Stomach smooth muscle (tissue), 2 donors: ENCODE measurements around the gene BTBD9.
A peak's percentile ranks its signal among the peaks of the same experiment; 100 is the strongest.

Experiments
- H3K27ac ChIP-seq: one replicate; pipeline ENCODE4 v1.7.0; 2013; ENCODE audit warnings: mild to moderate bottlenecking, low read length, inconsistent platforms
- H3K27me3 ChIP-seq, 2 donors: one replicate each; pipeline ENCODE4 v1.7.0; 2013; ENCODE audit warnings: low read length in 2 of 2; ENCODE audit not compliant: insufficient read depth in 2 of 2, control insufficient read depth in 1 of 2
- H3K36me3 ChIP-seq, 2 donors: one replicate each; pipeline ENCODE4 v1.7.0; 2013; ENCODE audit warnings: low read length in 2 of 2; ENCODE audit not compliant: control insufficient read depth in 2 of 2, insufficient read depth in 2 of 2
- H3K4me1 ChIP-seq: one replicate; pipeline ENCODE4 v1.7.0; 2013; ENCODE audit warnings: low read length; ENCODE audit not compliant: control insufficient read depth, insufficient read depth
- H3K4me3 ChIP-seq, 2 donors: one replicate each; pipeline ENCODE4 v1.7.0; 2013; ENCODE audit warnings: low read length in 2 of 2
- H3K9ac ChIP-seq, 2 donors: one replicate each; pipeline ENCODE4 v1.7.0; 2013; ENCODE audit warnings: low read length in 2 of 2, mild to moderate bottlenecking in 1 of 2
- H3K9me3 ChIP-seq, 2 donors: one replicate each; pipeline ENCODE4 v1.7.0; 2013; ENCODE audit warnings: low read length in 2 of 2; ENCODE audit not compliant: control insufficient read depth in 2 of 2
- donor health status: healthy.
- donor health status: Pancreatic carcinoma.

BTBD9 gene

GRCh38 chr6:38639498-38640215 is at the start of gene BTBD9:
Gene BTBD9, minus strand, starts transcription at chr6:38639929.
- Histone ChIP-seq H3K9ac (peak within 1 kb of the TSS; percentile 93 to 97), H3K27me3 (no peaks in the 10 kb centered on the region), H3K9me3 (no peaks in the 10 kb centered on the region), H3K36me3 (no peaks in the 10 kb centered on the region), H3K4me1 (peaks cover 14% of the 10 kb centered on the region), H3K27ac (peak within 1 kb of the TSS; percentile 90), H3K4me3 (peak within 1 kb of the TSS; percentile 65 to 96)

- Histone ChIP-seq H3K27ac (no peak overlapping the region), H3K4me3 (no peak overlapping the region), H3K36me3 (peaks cover 0 to 2% of the 10 kb centered on the region in 2 donors), H3K9ac (no peak overlapping the region), H3K4me1 (no peaks in the 10 kb centered on the region), H3K27me3 (no peaks in the 10 kb centered on the region), H3K9me3 (no peaks in the 10 kb centered on the region)
Measured at GRCh38 chr6:38688579-38689087, 48.9 kb upstream of the BTBD9 start.

- Histone ChIP-seq H3K27ac (no peak overlapping the region), H3K9ac (no peak overlapping the region), H3K9me3 (no peaks in the 10 kb centered on the region), H3K36me3 (peaks cover 0 to 8% of the 10 kb centered on the region in 2 donors), H3K27me3 (no peaks in the 10 kb centered on the region), H3K4me3 (no peak overlapping the region), H3K4me1 (no peaks in the 10 kb centered on the region)
Measured at GRCh38 chr6:38687549-38687948, 47.8 kb upstream of the BTBD9 start.

GRCh38 chr6:38687043-38687353 is 47.3 kb upstream of the BTBD9 start:
- H3K36me3 ChIP-seq: peaks cover under 1 to 9% of the 10 kb centered on the region in 2 donors
- H3K9ac ChIP-seq: no peak overlapping the region
- no peaks in the 10 kb centered on the region for H3K4me1 ChIP-seq
- H3K27ac ChIP-seq: no peak overlapping the region
- no peak overlapping the region for H3K4me3 ChIP-seq
- no peaks in the 10 kb centered on the region for H3K27me3 ChIP-seq
- H3K9me3 ChIP-seq: no peaks in the 10 kb centered on the region

- no peak overlapping the region for H3K4me3 ChIP-seq
- H3K36me3 ChIP-seq: peaks cover 4 to 13% of the 10 kb centered on the region in 2 donors
- no peak overlapping the region for H3K9ac ChIP-seq
- H3K27me3 ChIP-seq: no peaks in the 10 kb centered on the region
- H3K27ac ChIP-seq: no peak overlapping the region
- no peaks in the 10 kb centered on the region for H3K4me1 ChIP-seq
- H3K9me3 ChIP-seq: no peaks in the 10 kb centered on the region
Measured at GRCh38 chr6:38686270-38687042, 46.7 kb upstream of the BTBD9 start.

GRCh38 chr6:38684904-38685303 is 45.2 kb upstream of the BTBD9 start:
- Histone ChIP-seq H3K4me3 (no peak overlapping the region), H3K9ac (no peak overlapping the region), H3K4me1 (no peaks in the 10 kb centered on the region), H3K27ac (no peak overlapping the region), H3K36me3 (peaks cover 4 to 15% of the 10 kb centered on the region in 2 donors), H3K27me3 (no peaks in the 10 kb centered on the region), H3K9me3 (no peaks in the 10 kb centered on the region)

- no peak overlapping the region for H3K4me3 ChIP-seq
- H3K27me3 ChIP-seq: no peaks in the 10 kb centered on the region
- peaks cover 4 to 15% of the 10 kb centered on the region in 2 donors for H3K36me3 ChIP-seq
- no peak overlapping the region for H3K27ac ChIP-seq
- H3K4me1 ChIP-seq: no peaks in the 10 kb centered on the region
- H3K9ac ChIP-seq: no peak overlapping the region
- no peaks in the 10 kb centered on the region for H3K9me3 ChIP-seq
Measured at GRCh38 chr6:38684237-38684636, 44.5 kb upstream of the BTBD9 start.

GRCh38 chr6:38681850-38682249 is 42.1 kb upstream of the BTBD9 start:
- Histone ChIP-seq H3K4me3 (no peak overlapping the region), H3K36me3 (peaks cover 13 to 15% of the 10 kb centered on the region in 2 donors), H3K27me3 (no peaks in the 10 kb centered on the region), H3K9me3 (no peaks in the 10 kb centered on the region), H3K27ac (no peak overlapping the region), H3K9ac (no peak overlapping the region), H3K4me1 (no peaks in the 10 kb centered on the region)

- Histone ChIP-seq H3K27me3 (no peaks in the 10 kb centered on the region), H3K27ac (no peak overlapping the region), H3K36me3 (peaks cover 13 to 18% of the 10 kb centered on the region in 2 donors), H3K4me3 (no peak overlapping the region), H3K9me3 (no peaks in the 10 kb centered on the region), H3K9ac (no peak overlapping the region), H3K4me1 (no peaks in the 10 kb centered on the region)
Measured at GRCh38 chr6:38679668-38680067, 39.9 kb upstream of the BTBD9 start.

- H3K27ac ChIP-seq: no peak overlapping the region
- H3K9me3 ChIP-seq: no peaks in the 10 kb centered on the region
- no peak overlapping the region for H3K9ac ChIP-seq
- no peaks in the 10 kb centered on the region for H3K27me3 ChIP-seq
- no peak overlapping the region for H3K4me3 ChIP-seq
- H3K36me3 ChIP-seq: peaks cover 13 to 22% of the 10 kb centered on the region in 2 donors
- no peaks in the 10 kb centered on the region for H3K4me1 ChIP-seq
Measured at GRCh38 chr6:38678178-38678760, 38.5 kb upstream of the BTBD9 start.
